HEK293 (cell line): ENCODE data around the gene TBX15.

ENCODE experiments used
- CTCF ChIA-PET: fragments of 350-600 bp; formaldehyde crosslinking; extraction: SDS; loops from one replicate; lab custom pipeline; 2021; ENCODE audit warnings: antibody characterized with exemption; lab: Yijun Ruan, JAX
- POLR2A ChIA-PET: fragments of 300-600 bp; formaldehyde crosslinking; extraction: SDS; loops from one replicate; lab custom pipeline; 2020; ENCODE audit warnings: antibody characterized with exemption, inconsistent platforms; lab: Yijun Ruan, JAX
- H3K27ac ChIP-seq: fragments of 200-500 bp; sonication (Bioruptor generic); 2 replicates; pipeline ENCODE4 v1.5.1; 2014; ENCODE audit warnings: low read depth, low read length, control low read depth, inconsistent platforms; ENCODE audit errors: extremely low read depth
- H3K36me3 ChIP-seq, 2 experiments: fragments of 200-500 bp in 1 of 2; sonication (Bioruptor generic) in 1 of 2; 1 replicate in 1 of 2; 2 replicates in 1 of 2; pipeline ENCODE4 v1.5.1; 2014 to 2017; ENCODE audit warnings: inconsistent platforms in 2 of 2, low read length in 2 of 2; ENCODE audit not compliant: control insufficient read depth in 2 of 2, insufficient read depth in 1 of 2
- H3K4me1 ChIP-seq: fragments of 200-500 bp; sonication (Bioruptor generic); 2 replicates; pipeline ENCODE4 v1.5.1; 2014; ENCODE audit warnings: mild to moderate bottlenecking, low read length, inconsistent platforms; ENCODE audit not compliant: control insufficient read depth, insufficient read depth
- H3K4me3 ChIP-seq: 2 replicates; pipeline ENCODE4 v1.5.1; 2011; ENCODE audit warnings: low read depth, mild to moderate bottlenecking, control low read depth, low read length, moderate library complexity
- H3K9me3 ChIP-seq: fragments of 200-500 bp; sonication (Bioruptor generic); 2 replicates; pipeline ENCODE4 v1.5.1; 2014; ENCODE audit warnings: low read depth, low read length, inconsistent platforms; ENCODE audit not compliant: control insufficient read depth, insufficient read depth
- GLIS1 ChIP-seq: fragments of 450-650 bp; formaldehyde crosslinking; IDR thresholded peaks from 2 replicates; pipeline ENCODE4 v1.5.1; 2016; ENCODE audit warnings: missing biosample characterization, missing genetic modification characterization
- GLIS2 ChIP-seq: fragments of 450-650 bp; formaldehyde crosslinking; IDR thresholded peaks from 2 replicates; pipeline ENCODE4 v1.5.1; 2016; ENCODE audit warnings: missing biosample characterization, missing genetic modification characterization
- KLF7 ChIP-seq: fragments of 450-650 bp; formaldehyde crosslinking; IDR thresholded peaks from 2 replicates; pipeline ENCODE4 v1.5.1; 2016; ENCODE audit warnings: missing biosample characterization, missing genetic modification characterization, borderline replicate concordance
- PRDM1 ChIP-seq: fragments of 450-650 bp; formaldehyde crosslinking; IDR thresholded peaks from 2 replicates; pipeline ENCODE4; 2016; ENCODE audit warnings: missing biosample characterization, missing genetic modification characterization
- ZNF16 ChIP-seq: fragments of 450-650 bp; formaldehyde crosslinking; IDR thresholded peaks from 2 replicates; pipeline ENCODE4 v1.5.1; 2016; ENCODE audit warnings: low read depth, missing biosample characterization, missing genetic modification characterization
- ZNF221 ChIP-seq: fragments of 450-650 bp; formaldehyde crosslinking; IDR thresholded peaks from 2 replicates; pipeline ENCODE4 v1.5.1; 2017; ENCODE audit warnings: missing biosample characterization, missing genetic modification characterization, borderline replicate concordance
- ZNF248 ChIP-seq: fragments of 450-650 bp; formaldehyde crosslinking; IDR thresholded peaks from 2 replicates; pipeline ENCODE4 v1.5.1; 2017; ENCODE audit warnings: missing biosample characterization, missing genetic modification characterization
- ZNF514 ChIP-seq: fragments of 450-650 bp; formaldehyde crosslinking; IDR thresholded peaks from 2 replicates; pipeline ENCODE4 v1.5.1; 2016; ENCODE audit warnings: missing biosample characterization, missing genetic modification characterization
- ZNF654 ChIP-seq: fragments of 450-650 bp; formaldehyde crosslinking; IDR thresholded peaks from 2 replicates; pipeline ENCODE4 v1.5.1; 2016; ENCODE audit warnings: low read depth, missing biosample characterization, missing genetic modification characterization
- ZXDB ChIP-seq: fragments of 450-650 bp; formaldehyde crosslinking; IDR thresholded peaks from 2 replicates; pipeline ENCODE4 v1.5.1; 2016; ENCODE audit warnings: missing biosample characterization, missing genetic modification characterization
- TF ChIP-seq, protein P1 (sequence below): fragments of 450-650 bp; formaldehyde crosslinking; IDR thresholded peaks from 2 replicates; pipeline ENCODE4 v1.5.1; 2016; ENCODE audit warnings: missing biosample characterization, missing genetic modification characterization, low read depth
- TF ChIP-seq, protein P2 (sequence below): fragments of 450-650 bp; formaldehyde crosslinking; IDR thresholded peaks from 2 replicates; pipeline ENCODE4 v1.5.1; 2016; ENCODE audit warnings: missing biosample characterization, missing genetic modification characterization
- TF ChIP-seq, protein P3 (sequence below): fragments of 450-650 bp; formaldehyde crosslinking; IDR thresholded peaks from 2 replicates; pipeline ENCODE4 v1.5.1; 2016; ENCODE audit warnings: missing biosample characterization, missing genetic modification characterization
- TF ChIP-seq, protein P4 (sequence below): fragments of 450-650 bp; formaldehyde crosslinking; IDR thresholded peaks from 2 replicates; pipeline ENCODE4 v1.5.1; 2017; ENCODE audit warnings: missing biosample characterization, missing genetic modification characterization
- TF ChIP-seq, protein P5 (sequence below): fragments of 450-650 bp; formaldehyde crosslinking; IDR thresholded peaks from 2 replicates; pipeline ENCODE4 v1.5.1; 2016; ENCODE audit warnings: missing biosample characterization, missing genetic modification characterization
- TF ChIP-seq, protein P6 (sequence below): fragments of 450-650 bp; formaldehyde crosslinking; IDR thresholded peaks from 2 replicates; pipeline ENCODE4 v1.5.1; 2016; ENCODE audit warnings: missing biosample characterization, missing genetic modification characterization
- TF ChIP-seq, protein P7 (sequence below): fragments of 450-650 bp; formaldehyde crosslinking; IDR thresholded peaks from 2 replicates; pipeline ENCODE4 v1.5.1; 2016; ENCODE audit warnings: missing biosample characterization, missing genetic modification characterization

Gene TBX15

DNA sequence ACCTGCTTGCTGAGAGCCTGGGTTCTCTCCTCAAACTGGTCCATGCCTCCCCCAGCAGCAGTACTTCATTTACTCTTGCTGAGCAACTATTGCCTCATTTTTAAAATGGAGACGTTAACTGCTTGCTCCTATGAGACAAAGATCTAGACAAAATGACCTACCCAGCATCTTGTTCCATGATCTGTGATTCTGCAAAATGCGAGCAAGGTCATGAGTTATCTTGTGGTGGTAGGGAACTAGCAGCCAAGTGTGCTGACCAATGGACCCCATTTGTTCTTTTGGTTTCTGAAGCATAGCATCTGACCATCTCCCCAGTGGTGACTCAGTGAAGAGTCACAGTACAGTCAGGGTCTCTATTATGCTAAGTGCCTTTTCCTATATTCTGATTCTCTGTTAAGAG is 40.4 kb downstream of the TBX15 start:
- TF ChIP-seq ZNF654 (tag by site-specific recombination) (no peak), GLIS2 (tag by site-specific recombination) (no peak), ZXDB (tag by site-specific recombination) (no peak), ZNF514 (no peak), ZNF248 (tag by site-specific recombination) (no peak), KLF7 (tag by site-specific recombination) (no peak), GLIS1 (tag by site-specific recombination) (no peak), ZNF16 (tag by site-specific recombination) (no peak), PRDM1 (no peak), ZNF221 (tag by site-specific recombination) (no peak)
- TF ChIP-seq, protein P1, sequence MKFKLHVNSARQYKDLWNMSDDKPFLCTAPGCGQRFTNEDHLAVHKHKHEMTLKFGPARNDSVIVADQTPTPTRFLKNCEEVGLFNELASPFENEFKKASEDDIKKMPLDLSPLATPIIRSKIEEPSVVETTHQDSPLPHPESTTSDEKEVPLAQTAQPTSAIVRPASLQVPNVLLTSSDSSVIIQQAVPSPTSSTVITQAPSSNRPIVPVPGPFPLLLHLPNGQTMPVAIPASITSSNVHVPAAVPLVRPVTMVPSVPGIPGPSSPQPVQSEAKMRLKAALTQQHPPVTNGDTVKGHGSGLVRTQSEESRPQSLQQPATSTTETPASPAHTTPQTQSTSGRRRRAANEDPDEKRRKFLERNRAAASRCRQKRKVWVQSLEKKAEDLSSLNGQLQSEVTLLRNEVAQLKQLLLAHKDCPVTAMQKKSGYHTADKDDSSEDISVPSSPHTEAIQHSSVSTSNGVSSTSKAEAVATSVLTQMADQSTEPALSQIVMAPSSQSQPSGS (tag by site-specific recombination) = no peak
- TF ChIP-seq, protein P2, sequence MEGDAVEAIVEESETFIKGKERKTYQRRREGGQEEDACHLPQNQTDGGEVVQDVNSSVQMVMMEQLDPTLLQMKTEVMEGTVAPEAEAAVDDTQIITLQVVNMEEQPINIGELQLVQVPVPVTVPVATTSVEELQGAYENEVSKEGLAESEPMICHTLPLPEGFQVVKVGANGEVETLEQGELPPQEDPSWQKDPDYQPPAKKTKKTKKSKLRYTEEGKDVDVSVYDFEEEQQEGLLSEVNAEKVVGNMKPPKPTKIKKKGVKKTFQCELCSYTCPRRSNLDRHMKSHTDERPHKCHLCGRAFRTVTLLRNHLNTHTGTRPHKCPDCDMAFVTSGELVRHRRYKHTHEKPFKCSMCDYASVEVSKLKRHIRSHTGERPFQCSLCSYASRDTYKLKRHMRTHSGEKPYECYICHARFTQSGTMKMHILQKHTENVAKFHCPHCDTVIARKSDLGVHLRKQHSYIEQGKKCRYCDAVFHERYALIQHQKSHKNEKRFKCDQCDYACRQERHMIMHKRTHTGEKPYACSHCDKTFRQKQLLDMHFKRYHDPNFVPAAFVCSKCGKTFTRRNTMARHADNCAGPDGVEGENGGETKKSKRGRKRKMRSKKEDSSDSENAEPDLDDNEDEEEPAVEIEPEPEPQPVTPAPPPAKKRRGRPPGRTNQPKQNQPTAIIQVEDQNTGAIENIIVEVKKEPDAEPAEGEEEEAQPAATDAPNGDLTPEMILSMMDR (tag by site-specific recombination) = no peak
- TF ChIP-seq, protein P3, sequence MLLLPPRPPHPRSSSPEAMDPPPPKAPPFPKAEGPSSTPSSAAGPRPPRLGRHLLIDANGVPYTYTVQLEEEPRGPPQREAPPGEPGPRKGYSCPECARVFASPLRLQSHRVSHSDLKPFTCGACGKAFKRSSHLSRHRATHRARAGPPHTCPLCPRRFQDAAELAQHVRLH (tag by site-specific recombination) = no peak
- TF ChIP-seq, protein P4, sequence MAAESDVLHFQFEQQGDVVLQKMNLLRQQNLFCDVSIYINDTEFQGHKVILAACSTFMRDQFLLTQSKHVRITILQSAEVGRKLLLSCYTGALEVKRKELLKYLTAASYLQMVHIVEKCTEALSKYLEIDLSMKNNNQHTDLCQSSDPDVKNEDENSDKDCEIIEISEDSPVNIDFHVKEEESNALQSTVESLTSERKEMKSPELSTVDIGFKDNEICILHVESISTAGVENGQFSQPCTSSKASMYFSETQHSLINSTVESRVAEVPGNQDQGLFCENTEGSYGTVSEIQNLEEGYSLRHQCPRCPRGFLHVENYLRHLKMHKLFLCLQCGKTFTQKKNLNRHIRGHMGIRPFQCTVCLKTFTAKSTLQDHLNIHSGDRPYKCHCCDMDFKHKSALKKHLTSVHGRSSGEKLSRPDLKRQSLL (tag by site-specific recombination) = no peak
- TF ChIP-seq, protein P5, sequence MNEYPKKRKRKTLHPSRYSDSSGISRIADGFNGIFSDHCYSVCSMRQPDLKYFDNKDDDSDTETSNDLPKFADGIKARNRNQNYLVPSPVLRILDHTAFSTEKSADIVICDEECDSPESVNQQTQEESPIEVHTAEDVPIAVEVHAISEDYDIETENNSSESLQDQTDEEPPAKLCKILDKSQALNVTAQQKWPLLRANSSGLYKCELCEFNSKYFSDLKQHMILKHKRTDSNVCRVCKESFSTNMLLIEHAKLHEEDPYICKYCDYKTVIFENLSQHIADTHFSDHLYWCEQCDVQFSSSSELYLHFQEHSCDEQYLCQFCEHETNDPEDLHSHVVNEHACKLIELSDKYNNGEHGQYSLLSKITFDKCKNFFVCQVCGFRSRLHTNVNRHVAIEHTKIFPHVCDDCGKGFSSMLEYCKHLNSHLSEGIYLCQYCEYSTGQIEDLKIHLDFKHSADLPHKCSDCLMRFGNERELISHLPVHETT (tag by site-specific recombination) = no peak
- TF ChIP-seq, protein P6, sequence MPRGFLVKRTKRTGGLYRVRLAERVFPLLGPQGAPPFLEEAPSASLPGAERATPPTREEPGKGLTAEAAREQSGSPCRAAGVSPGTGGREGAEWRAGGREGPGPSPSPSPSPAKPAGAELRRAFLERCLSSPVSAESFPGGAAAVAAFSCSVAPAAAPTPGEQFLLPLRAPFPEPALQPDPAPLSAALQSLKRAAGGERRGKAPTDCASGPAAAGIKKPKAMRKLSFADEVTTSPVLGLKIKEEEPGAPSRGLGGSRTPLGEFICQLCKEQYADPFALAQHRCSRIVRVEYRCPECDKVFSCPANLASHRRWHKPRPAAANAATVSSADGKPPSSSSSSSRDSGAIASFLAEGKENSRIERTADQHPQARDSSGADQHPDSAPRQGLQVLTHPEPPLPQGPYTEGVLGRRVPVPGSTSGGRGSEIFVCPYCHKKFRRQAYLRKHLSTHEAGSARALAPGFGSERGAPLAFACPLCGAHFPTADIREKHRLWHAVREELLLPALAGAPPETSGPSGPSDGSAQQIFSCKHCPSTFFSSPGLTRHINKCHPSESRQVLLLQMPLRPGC (tag by site-specific recombination) = no peak
- TF ChIP-seq, protein P7, sequence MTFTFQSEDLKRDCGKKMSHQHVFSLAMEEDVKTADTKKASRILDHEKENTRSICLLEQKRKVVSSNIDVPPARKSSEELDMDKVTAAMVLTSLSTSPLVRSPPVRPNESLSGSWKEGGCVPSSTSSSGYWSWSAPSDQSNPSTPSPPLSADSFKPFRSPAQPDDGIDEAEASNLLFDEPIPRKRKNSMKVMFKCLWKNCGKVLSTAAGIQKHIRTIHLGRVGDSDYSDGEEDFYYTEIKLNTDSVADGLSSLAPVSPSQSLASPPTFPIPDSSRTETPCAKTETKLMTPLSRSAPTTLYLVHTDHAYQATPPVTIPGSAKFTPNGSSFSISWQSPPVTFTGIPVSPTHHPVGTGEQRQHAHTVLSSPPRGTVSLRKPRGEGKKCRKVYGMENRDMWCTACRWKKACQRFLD (tag by site-specific recombination) = no peak
- Histone ChIP-seq H3K4me3 (no peak overlapping the region), H3K27ac (no peak overlapping the region), H3K9me3 (no peaks in the 10 kb centered on the region), H3K4me1 (no peaks in the 10 kb centered on the region), H3K36me3 (no peaks in the 10 kb centered on the region)
- ChIA-PET CTCF (no interaction called here), POLR2A (no interaction called here)
